Kidney epithelial cell (primary cell): ENCODE measurements around the gene SLC22A1. TPM values are rescaled to one million over a fixed set of nuclear protein-coding genes. Genes with fewer than 3 reads are reported as not detected.

Experiments used
- DNase-seq: peaks from one replicate; pipeline ENCODE4 v3.0.0-alpha.2; 2010; ENCODE audit warnings: low read depth
- H3K27me3 ChIP-seq: 2 replicates; pipeline ENCODE4 v1.6.0; 2011; ENCODE audit warnings: low read length; ENCODE audit not compliant: control insufficient read depth, insufficient read depth
- H3K36me3 ChIP-seq: 2 replicates; pipeline ENCODE4 v1.5.1; 2011; ENCODE audit warnings: low read length; ENCODE audit not compliant: control insufficient read depth, insufficient read depth
- H3K4me3 ChIP-seq: 2 replicates; pipeline ENCODE4 v1.5.1; 2011; ENCODE audit warnings: low read depth, mild to moderate bottlenecking, control low read depth, low read length
- CTCF ChIP-seq: IDR thresholded peaks from 2 replicates; pipeline ENCODE4 v1.5.1; 2011; ENCODE audit warnings: mild to moderate bottlenecking, moderate library complexity, low read length, control low read depth, inconsistent platforms; ENCODE audit not compliant: insufficient read depth, poor library complexity, severe bottlenecking
- total RNA-seq: library from RNA; depleted of rRNA; stranded (reverse); fragments of >200 nt; gene quantifications from 2 replicates; pipeline ENCODE4 v1.2.3, GENCODE V29; 2015

Gene SLC22A1
- total RNA-seq, 1 donor from 2014 or later = 1.3 TPM

GRCh38 chr6:160167604-160168399 lies 46.2 kb downstream of the SLC22A1 start:
- peak; percentile 63 for DNase-seq
- no peak for TF ChIP-seq CTCF
- Histone ChIP-seq H3K4me3 (no peak overlapping the region), H3K36me3 (no peaks in the 10 kb centered on the region), H3K27me3 (no peaks in the 10 kb centered on the region)

GRCh38 chr6:160170018-160170680 lies 48.5 kb downstream of the SLC22A1 start:
- no peaks in the 10 kb centered on the region for H3K27me3 ChIP-seq
- H3K36me3 ChIP-seq = no peaks in the 10 kb centered on the region
- DNase-seq = no peak
- no peak overlapping the region for H3K4me3 ChIP-seq
- TF ChIP-seq CTCF = no peak

- Histone ChIP-seq H3K36me3 (no peaks in the 10 kb centered on the region), H3K4me3 (no peak overlapping the region), H3K27me3 (no peaks in the 10 kb centered on the region)
- no peak for DNase-seq
- TF ChIP-seq CTCF = no peak
Observed at GRCh38 chr6:160172704-160173103, 51.1 kb downstream of the SLC22A1 start.

- no peaks in the 10 kb centered on the region for H3K27me3 ChIP-seq
- H3K4me3 ChIP-seq = no peak overlapping the region
- DNase-seq = no peak
- TF ChIP-seq CTCF = no peak
- H3K36me3 ChIP-seq = no peaks in the 10 kb centered on the region
Observed at GRCh38 chr6:160173806-160174527, 52.4 kb downstream of the SLC22A1 start.

- no peaks in the 10 kb centered on the region for H3K27me3 ChIP-seq
- no peak for TF ChIP-seq CTCF
- no peak for DNase-seq
- no peak overlapping the region for H3K4me3 ChIP-seq
- no peaks in the 10 kb centered on the region for H3K36me3 ChIP-seq
Observed at GRCh38 chr6:160174681-160175080, 53.1 kb downstream of the SLC22A1 start.
